KG1 (cell line): ENCODE results near the gene GSTT4.
"Not testable (repeated sequence)": the region's sequence is repeated elsewhere in the genome, so short reads cannot be mapped to it uniquely, and the experiment has no call there.

Experiments
- DNase-seq: peaks from one replicate; lab custom pipeline; 2025; lab: John Stamatoyannopoulos, UW

Gene GSTT4

DNA sequence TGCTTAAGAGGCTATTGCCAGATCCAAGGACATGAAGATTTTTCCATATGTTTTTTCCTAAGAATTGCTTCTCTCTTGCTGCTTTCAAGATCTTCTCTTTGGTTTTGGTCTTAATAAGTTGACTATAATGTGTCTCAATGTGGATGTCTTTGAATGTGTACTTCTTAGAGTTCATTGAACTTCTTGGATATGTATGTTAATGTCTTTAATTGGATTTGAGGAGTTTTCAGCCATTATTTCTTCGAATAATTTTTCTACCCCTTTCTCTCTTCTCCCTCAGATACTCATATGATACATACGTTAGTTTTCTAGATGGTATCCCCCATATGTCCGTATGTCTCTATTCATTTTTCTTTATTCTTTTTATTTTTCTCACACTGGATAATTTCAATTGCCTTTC lies 19.1 kb upstream of the GSTT4 start:
- DNase-seq = no peak

DNA sequence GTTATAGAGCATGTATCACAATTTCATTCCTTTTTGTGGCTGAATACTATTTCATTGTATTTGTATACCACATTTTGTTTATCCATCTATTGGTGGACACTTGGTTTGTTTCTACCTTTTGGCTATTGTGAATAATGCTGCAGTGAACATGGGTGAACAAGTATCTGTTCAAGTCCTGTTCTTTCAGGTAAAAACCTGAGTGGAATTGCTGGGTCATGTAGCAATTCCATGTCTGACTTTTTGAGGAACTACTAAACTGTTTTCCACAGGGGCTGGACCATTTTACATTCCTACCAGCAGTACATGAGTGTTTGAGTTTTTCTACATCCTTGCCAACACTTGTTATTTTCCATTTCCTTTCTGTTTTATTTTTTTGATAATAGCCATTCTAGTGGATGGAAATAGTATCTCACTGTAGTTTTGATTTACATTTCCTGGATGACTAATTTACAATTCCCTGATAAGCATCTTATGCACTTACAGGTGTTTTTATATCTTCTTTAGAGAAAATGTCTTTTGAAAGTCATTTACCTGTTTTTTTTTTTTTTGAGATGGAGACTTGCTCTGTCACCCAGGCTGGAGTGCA lies 18.0 kb upstream of the GSTT4 start:
- DNase-seq = no peak

- DNase-seq = no peak
Observed at GRCh38 chr22:24021304-24021703, 16.1 kb upstream of the GSTT4 start.

GRCh38 chr22:24016156-24016555 lies 10.9 kb upstream of the GSTT4 start:
- no peak for DNase-seq

DNA sequence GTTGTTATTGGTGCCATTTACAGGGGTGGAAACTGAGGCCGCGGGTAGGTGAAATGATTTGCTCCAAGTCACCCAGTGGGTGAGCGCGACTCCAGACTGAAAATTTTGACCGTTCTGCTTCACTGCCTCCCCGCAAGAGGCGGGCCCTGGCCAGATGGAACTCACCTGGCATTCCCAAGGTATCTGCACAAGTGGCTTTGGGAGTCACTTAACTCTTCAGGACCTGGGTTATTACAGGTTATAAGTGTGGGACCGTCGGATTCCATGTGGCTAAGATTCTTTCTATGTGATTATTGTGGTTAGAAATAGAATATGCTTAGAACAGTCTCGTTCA lies 6.4 kb upstream of the GSTT4 start:
- DNase-seq = no peak

DNA sequence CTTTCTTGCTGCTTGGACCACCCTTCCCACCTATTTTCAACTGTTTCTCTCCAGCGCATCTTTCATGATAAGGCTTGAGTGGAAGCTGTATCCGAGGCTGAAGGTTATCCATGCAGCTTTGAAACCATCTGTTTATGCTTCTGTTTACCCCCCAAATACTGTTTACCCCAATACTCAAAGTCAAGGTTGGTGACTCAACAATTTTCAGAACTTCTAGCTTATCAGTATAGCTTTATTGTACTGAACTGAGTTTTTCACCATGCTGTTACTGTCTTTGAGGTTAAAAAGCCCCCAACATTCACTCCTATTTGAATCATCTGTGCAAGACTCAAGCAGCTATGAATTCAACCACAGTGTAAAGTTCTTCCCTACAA lies 4.8 kb upstream of the GSTT4 start:
- DNase-seq = no peak

DNA sequence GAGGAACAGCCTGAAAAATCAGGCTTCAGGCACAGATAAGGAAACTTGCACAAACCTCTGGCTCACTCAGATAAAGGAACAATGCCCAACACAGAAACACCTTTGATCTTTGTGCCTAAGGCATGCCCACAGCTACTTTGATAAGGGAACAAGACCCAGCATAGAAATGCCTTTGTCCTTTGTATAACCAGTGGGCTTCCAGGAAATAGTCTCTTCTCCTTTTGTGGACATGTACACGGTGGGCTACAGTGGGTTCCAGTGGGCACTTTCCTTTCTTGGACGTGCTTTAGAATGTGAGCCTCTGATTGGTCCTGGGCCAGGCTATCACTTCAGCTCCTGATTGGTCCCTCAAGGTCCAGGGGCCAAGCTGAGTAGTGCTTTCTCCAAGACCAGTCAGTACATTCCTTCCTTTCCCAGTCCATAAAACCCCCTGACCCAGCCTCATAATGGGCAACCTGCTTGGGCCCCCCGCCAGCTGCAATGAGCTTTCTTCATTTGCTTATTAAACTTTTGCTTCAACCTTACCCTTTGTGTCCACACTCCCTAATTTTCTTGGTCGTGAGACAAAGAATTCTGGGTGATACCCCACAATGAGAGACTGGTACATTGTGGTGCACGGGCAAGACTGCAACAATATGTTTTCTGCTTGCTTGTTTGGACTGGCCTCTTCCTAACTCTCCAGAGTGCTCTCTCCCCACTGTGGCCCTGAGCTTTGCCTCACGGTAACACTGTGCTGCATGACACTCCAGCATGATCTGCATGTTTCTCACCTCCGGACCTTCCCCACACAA lies 4.2 kb upstream of the GSTT4 start:
- DNase-seq = no peak

- DNase-seq = no peak
Observed at GRCh38 chr22:24008381-24009226, 3.4 kb upstream of the GSTT4 start.

DNA sequence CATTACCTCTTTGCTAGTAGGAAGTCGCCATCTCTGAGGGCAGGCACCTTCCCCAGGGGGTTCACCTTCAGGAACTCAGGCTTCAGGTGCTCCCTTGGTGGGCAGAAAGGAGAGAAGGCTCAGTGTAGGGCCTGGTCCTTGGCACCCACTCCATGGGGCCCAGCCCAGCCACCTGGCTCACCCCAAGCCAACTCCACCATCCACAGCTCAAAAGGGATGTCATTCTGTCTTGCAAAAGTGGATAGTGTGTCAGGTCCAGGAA lies 2.7 kb upstream of the GSTT4 start:
- no peak for DNase-seq

DNA sequence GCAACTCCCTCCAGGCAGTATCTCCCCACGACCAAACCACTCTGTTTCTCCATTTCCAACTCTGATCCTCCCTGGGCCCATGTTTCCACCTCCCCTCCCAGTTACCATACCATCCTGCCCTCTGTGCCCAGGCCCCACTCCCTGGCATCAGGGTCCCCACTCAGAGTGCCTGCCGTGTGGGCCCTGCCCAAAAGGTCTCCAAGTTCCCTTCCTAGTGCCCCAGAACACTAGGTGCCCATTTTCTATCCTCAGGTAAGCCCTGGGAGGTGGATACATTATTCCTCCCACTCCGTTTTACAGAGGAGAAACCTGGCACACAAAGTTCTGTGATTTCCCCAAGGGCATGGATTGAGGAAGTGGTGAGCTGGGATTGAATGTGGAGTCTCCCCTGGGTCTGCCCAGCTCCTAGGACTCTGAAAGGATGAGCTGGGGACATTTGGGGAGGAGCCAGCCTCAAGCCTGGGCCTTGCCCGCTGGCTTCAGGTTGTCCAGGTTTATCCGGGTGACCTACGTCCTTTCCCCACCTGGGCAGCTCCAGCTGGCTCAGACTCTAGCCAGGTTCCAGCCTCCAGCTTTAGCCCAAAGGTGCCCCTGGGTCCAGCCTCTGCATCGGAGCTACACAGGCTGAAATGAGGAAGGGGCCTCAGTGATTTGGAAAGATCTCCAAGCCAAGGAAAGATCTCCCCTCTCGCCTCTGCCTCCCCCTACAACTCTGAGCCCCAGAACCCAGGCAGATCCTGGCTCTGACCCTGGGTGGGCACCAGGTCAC lies 2.2 kb upstream of the GSTT4 start:
- DNase-seq = no peak

GRCh38 chr22:24006914-24007214 lies 1.6 kb upstream of the GSTT4 start:
- no peak for DNase-seq

GRCh38 chr22:24006207-24006913 lies 1.1 kb upstream of the GSTT4 start:
- no peak for DNase-seq

- DNase-seq = no peak
Observed at GRCh38 chr22:24003887-24004286, 1.4 kb downstream of the GSTT4 start.

DNA sequence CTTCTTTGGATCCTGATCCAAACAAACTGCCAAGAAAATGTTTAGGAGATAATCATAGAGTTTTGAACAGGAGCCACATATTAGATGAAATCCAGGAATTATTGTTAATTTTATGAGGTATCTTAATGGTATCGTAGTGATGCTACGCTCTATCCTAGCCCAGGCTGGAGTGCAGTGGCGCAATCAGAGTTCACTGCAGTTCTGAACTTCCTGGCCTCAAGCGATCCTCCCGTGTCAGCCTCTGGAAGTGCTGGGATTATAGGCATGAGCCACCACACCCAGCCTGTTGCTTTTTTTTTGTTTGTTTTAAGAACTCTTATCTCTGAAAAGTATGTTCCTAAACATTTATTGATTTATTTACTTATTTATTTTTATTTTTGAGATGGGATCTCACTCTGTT lies 2.4 kb downstream of the GSTT4 start:
- no peak for DNase-seq

DNA sequence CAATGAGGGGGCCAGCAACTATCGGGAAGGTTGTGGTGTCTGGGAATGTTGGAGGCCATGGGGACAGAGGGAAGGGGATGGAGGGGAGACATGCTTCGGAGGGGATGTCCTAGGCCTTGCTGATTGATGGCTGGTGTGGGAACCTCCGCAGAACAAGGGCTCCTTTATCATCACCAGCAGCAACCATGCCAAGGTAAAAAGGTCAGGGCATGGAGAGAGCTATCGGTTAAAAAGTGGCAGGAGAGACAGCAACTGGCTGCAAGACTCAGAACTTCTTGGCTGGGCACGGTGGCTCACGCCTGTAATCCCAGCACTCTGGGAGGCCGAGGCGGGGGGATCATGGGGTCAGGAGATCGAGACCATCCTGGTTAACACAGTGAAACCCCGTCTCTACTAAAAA lies 3.0 kb downstream of the GSTT4 start:
- DNase-seq = no peak

GRCh38 chr22:24001314-24001713 lies 3.9 kb downstream of the GSTT4 start:
- DNase-seq = no peak

GRCh38 chr22:23999779-24000178 lies 5.5 kb downstream of the GSTT4 start:
- not testable (repeated sequence) for DNase-seq

- no peak for DNase-seq
Observed at GRCh38 chr22:23997092-23997491, 8.2 kb downstream of the GSTT4 start.

- not testable (repeated sequence) for DNase-seq
Observed at GRCh38 chr22:23993581-23994177, 11.6 kb downstream of the GSTT4 start.

DNA sequence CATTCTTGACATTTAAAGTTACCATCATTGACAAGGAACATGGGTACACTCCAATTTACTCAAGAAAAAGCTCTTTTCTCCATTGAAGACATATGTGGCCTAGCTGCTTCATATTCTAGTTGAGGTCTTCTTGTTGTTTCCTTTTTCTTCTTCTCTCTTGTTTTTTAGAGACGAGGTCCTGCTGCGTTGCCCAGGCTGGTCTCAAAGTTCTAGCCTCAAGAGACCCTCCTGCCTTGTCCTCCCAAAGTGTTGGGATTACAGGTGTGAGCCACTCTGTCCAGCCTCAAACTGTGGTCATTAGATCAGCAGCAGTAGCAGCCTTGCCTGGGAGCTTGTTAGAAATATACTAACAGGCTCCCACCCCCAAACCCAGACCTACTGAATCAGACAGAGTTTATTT lies 12.2 kb downstream of the GSTT4 start:
- DNase-seq = not testable (repeated sequence)

DNA sequence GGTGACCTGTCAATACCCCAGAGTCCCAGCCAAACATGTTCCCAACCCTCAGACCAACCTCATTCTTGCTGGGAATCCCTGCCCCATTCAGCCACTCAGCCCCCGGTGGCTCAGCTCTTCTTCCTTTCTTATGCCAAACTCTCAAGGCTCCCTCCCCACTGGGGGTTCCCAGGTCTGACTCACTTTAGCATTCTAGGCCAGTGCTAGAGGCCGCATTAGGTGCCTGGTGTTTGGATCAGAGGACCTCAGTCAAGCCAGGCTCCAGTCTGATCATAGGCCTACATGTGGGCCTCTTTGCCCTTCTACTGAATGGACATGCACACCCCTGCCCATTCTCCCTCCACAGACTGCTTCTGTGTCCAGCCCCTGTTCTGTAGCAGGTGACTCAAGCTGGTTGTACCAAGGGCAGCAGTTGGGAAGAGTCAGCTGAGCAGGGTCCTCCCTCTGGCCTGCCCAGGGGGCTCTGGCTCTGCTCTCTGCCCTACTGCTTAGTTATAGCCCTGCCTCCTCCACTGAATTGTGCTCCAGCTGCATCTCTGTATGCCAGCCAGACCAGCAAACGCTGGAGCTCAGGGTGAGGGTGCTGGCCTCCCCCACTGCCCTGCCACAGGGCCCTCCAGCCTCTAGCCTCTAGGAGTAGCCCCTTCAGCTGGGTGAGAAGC lies 15.5 kb downstream of the GSTT4 start:
- not testable (repeated sequence) for DNase-seq
